ENCODE results near the gene PCNX1.

PCNX1 gene

DNA sequence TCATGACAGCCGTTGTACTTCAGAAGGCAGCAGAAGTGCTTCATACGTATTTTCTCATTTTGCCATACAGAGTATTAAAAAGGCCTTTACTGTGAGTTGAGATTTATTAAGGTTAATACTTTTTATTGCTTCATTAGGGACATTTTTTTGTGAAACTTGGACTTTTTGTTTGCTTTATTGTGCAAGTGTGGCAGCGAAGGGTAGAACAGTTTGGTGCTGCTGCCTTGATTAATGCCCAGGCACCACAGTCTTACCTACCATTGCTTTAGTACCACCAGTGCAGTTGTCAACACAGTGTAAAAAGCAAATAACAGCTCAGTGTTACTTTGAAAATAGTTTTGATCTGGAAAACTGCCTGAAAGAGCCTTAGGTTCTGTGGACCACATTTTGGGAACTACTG lies 147.4 kb downstream of the PCNX1 start:
- no peak for DNase-seq (ENCODE audit: low spot score)
- H3K27ac ChIP-seq, result no peak overlapping the region
- CTCF ChIA-PET, result interaction anchor here (1.1 kb wide), 1 partner anchor 50 kb away, joined by 3 read pairs; no protein-coding TSS in a partner anchor

DNA sequence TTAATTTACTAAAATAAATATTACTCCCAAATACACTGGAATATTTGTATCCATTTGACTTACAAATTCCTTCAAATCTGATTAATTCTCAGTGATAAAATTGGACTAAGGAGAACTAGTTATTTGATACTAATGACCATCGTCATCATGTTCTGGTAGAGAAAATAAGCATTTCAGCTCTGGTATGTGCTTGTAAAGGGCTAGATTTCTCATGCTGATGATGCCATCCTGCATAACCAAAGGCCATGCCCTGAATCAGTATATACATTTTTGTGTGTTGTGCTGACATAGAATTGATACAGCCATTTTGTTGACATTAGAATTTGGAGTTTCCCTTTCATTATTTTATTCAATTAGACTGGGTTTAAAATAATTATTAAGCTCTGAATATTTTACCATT lies 148.9 kb downstream of the PCNX1 start:
- H3K27ac ChIP-seq, result no peak overlapping the region
- no peak for DNase-seq (ENCODE audit: low spot score)
- no peak for TF ChIP-seq CTCF (conservative IDR thresholded peaks at IDR 0.05; ENCODE audit: low read depth)
- ChIA-PET POLR2A (ENCODE audit: low non-redundant PET) (interaction anchor here (0.5 kb wide), 1 partner anchor 50 kb away, joined by 3 read pairs; no protein-coding TSS in a partner anchor), CTCF (no interaction called here)

More for the DNA sequence above, 147.4 kb downstream of the PCNX1 start:
- POLR2A ChIA-PET (ENCODE audit: low non-redundant PET), result no interaction called here
- TF ChIP-seq CTCF (conservative IDR thresholded peaks at IDR 0.05; ENCODE audit: low read depth), result no peak

DNA sequence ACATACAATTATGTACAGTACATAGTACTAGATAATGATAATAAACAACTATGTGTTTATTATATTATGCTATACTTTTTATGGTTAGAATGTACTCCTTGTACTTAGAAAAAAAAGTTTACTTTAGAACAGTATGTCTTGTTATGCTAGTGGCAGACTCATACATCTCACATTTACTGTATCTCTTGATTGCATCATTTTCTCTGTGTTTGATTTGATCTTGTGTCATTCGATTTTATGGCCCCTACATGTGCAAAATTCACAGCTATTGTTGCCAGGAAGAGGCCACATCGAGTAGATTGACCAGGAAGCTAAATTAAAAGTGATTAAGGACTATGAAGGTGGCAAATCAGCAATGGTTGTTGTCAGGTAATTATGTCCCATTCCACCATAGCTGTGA lies 153.0 kb downstream of the PCNX1 start:
- DNase-seq (ENCODE audit: low spot score), result no peak
- no peak for TF ChIP-seq CTCF (conservative IDR thresholded peaks at IDR 0.05; ENCODE audit: low read depth)
- POLR2A ChIA-PET (ENCODE audit: low non-redundant PET), result no interaction called here
- no peak overlapping the region for H3K27ac ChIP-seq
- CTCF ChIA-PET, result no interaction called here

- TF ChIP-seq CTCF (conservative IDR thresholded peaks at IDR 0.05; ENCODE audit: low read depth), result no peak
These were observed 153.7 kb downstream of the PCNX1 start for GRCh38 chr14:71060825-71061455.

DNA sequence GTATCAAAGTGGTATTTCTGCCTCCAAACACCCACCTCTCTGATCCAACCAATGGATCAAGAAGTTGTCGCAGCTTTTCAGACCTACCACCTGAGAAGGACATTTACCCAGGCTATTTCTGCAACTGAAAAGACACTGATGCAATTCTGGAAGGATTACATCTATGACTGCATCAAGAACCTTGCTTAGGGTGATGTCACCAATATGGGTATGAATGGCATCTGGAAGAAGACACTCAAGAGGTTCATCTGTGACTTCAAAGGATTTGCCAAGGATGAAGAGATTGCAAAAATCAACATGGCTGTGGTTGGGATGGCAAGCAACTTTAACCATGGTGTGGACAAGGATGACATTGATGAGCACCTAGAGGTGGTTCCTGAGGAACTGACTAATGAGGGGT lies 154.2 kb downstream of the PCNX1 start:
- POLR2A ChIA-PET (ENCODE audit: low non-redundant PET), result no interaction called here
- DNase-seq (ENCODE audit: low spot score), result no peak
- TF ChIP-seq CTCF (conservative IDR thresholded peaks at IDR 0.05; ENCODE audit: low read depth), result no peak
- no peak overlapping the region for H3K27ac ChIP-seq
- CTCF ChIA-PET, result no interaction called here

More at GRCh38 chr14:71060825-71061455, 153.7 kb downstream of the PCNX1 start:
- no peak for DNase-seq (ENCODE audit: low spot score)
- ChIA-PET CTCF (no interaction called here), POLR2A (ENCODE audit: low non-redundant PET) (no interaction called here)
- H3K27ac ChIP-seq, result no peak overlapping the region

DNA sequence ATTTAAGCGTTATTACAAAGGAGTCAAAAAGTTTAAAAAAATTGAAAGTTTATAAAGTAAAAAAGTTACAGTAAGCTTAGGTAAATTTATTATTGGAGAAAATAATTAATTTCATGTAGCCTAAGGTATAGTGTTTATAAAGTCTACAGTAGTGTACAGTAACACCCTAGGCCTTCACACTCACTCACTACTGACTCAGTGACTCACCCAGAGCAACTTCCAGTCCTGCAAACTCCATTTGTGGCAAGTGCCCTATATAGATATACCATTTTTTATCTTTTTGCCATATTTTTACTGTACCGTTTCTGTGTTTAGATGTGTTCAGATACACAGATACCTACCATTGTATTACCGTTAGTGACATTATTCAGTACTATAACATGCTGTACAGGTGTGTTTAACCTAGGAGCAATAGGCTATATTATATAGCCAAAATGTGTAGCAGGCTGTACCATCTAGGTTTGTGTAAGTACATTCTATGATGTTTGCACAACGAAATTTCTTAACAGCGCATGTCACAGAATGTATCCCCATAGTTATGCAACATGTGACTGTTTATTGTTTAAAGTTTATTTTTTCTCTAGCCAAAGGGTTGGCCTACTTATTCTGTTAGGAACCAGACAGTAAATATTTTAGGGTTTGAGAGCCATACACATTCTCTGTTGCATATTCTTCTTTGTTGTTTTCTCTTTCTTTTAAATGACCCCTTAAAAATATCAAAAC lies 155.5 kb downstream of the PCNX1 start:
- ChIA-PET CTCF (interaction anchor here (0.6 kb wide), 1 partner anchor 13 kb away, joined by 4 read pairs; no protein-coding TSS in a partner anchor), POLR2A (ENCODE audit: low non-redundant PET) (no interaction called here)
- TF ChIP-seq CTCF (conservative IDR thresholded peaks at IDR 0.05; ENCODE audit: low read depth), result no peak
- no peak for DNase-seq (ENCODE audit: low spot score)
- H3K27ac ChIP-seq, result no peak overlapping the region

Measured in RWPE1 (cell line).